ENCODE measurements around the gene COLGALT1.
A peak's percentile ranks its signal among the peaks of the same experiment; 100 is the strongest.

Gene COLGALT1

GRCh38 chr19:17602217-17602616 lies 46.8 kb downstream of the COLGALT1 start:
- no peak for DNase-seq

GRCh38 chr19:17602872-17603510 lies 47.5 kb downstream of the COLGALT1 start:
- DNase-seq = no peak

- no peak for DNase-seq
Measured at GRCh38 chr19:17604372-17605025, 49.0 kb downstream of the COLGALT1 start.

- no peak for DNase-seq
Measured at GRCh38 chr19:17605117-17605516, 49.7 kb downstream of the COLGALT1 start.

GRCh38 chr19:17605761-17606589 lies 50.5 kb downstream of the COLGALT1 start:
- peak in 1 of 2 experiments; percentile 22 for DNase-seq

GRCh38 chr19:17606590-17607185 lies 51.2 kb downstream of the COLGALT1 start:
- DNase-seq = no peak

GRCh38 chr19:17607936-17608335 lies 52.5 kb downstream of the COLGALT1 start:
- DNase-seq = no peak

GRCh38 chr19:17610384-17610783 lies 54.9 kb downstream of the COLGALT1 start:
- no peak for DNase-seq

- no peak for DNase-seq
Measured at GRCh38 chr19:17611462-17612244, 56.2 kb downstream of the COLGALT1 start.

GRCh38 chr19:17614476-17614875 lies 59.0 kb downstream of the COLGALT1 start:
- no peak for DNase-seq

- DNase-seq = no peak
Measured at GRCh38 chr19:17615889-17616685, 60.6 kb downstream of the COLGALT1 start.

- no peak for DNase-seq
Measured at GRCh38 chr19:17616686-17616960, 61.2 kb downstream of the COLGALT1 start.

GRCh38 chr19:17616961-17617806 lies 61.7 kb downstream of the COLGALT1 start:
- no peak for DNase-seq

GRCh38 chr19:17617807-17618192 lies 62.4 kb downstream of the COLGALT1 start:
- no peak for DNase-seq

- no peak for DNase-seq
Measured at GRCh38 chr19:17618281-17618903, 62.9 kb downstream of the COLGALT1 start.

GRCh38 chr19:17618936-17619335 lies 63.5 kb downstream of the COLGALT1 start:
- DNase-seq = no peak

GRCh38 chr19:17620696-17621095 lies 65.2 kb downstream of the COLGALT1 start:
- DNase-seq = no peak

GRCh38 chr19:17623224-17623935 lies 67.9 kb downstream of the COLGALT1 start:
- DNase-seq = no peak

- no peak for DNase-seq
Measured at GRCh38 chr19:17624314-17624991, 69.0 kb downstream of the COLGALT1 start.
